Epithelial cell of esophagus (primary cell): ENCODE data around the gene MCRIP2.
A peak's percentile ranks its signal among the peaks of the same experiment; 100 is the strongest.

ENCODE experiments used
- DNase-seq: peaks from one replicate; pipeline ENCODE4 v3.0.0; 2010; ENCODE audit warnings: low read depth
- H3K4me3 ChIP-seq: 2 replicates; pipeline ENCODE4 v1.5.1; 2011; ENCODE audit warnings: mild to moderate bottlenecking, low read length, control low read depth
- TF ChIP-seq, protein P1 (sequence below): IDR thresholded peaks from 2 replicates; pipeline ENCODE4 v1.5.1; 2011; ENCODE audit warnings: low read depth, mild to moderate bottlenecking, low read length, control low read depth, inconsistent platforms; ENCODE audit not compliant: insufficient read depth; ENCODE audit errors: missing control alignments

MCRIP2 gene

DNA sequence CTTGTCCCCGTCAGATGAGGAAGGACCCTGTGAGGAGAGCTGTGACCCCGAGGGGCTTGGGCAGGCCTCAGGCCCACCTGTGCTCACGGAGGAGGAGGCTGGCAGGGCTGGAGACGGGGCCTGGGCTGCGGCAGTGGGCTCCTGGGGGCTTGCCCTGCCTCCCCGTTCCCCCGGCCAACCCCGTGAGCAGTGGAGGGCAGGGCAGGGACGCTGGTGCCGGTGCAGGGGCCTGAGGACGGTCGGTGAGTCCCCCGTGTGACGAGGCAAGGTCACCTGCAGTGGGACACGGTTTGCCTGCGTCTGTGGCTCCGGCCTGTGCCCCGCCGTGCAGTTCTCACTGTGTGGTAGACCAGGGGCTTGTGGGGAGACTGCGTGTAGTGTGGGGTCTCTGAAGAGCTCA, 18.0 kb downstream of the MCRIP2 start:
- H3K4me3 ChIP-seq: no peak overlapping the region
- no peak for DNase-seq
- TF ChIP-seq, protein P1, sequence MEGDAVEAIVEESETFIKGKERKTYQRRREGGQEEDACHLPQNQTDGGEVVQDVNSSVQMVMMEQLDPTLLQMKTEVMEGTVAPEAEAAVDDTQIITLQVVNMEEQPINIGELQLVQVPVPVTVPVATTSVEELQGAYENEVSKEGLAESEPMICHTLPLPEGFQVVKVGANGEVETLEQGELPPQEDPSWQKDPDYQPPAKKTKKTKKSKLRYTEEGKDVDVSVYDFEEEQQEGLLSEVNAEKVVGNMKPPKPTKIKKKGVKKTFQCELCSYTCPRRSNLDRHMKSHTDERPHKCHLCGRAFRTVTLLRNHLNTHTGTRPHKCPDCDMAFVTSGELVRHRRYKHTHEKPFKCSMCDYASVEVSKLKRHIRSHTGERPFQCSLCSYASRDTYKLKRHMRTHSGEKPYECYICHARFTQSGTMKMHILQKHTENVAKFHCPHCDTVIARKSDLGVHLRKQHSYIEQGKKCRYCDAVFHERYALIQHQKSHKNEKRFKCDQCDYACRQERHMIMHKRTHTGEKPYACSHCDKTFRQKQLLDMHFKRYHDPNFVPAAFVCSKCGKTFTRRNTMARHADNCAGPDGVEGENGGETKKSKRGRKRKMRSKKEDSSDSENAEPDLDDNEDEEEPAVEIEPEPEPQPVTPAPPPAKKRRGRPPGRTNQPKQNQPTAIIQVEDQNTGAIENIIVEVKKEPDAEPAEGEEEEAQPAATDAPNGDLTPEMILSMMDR: no peak

DNA sequence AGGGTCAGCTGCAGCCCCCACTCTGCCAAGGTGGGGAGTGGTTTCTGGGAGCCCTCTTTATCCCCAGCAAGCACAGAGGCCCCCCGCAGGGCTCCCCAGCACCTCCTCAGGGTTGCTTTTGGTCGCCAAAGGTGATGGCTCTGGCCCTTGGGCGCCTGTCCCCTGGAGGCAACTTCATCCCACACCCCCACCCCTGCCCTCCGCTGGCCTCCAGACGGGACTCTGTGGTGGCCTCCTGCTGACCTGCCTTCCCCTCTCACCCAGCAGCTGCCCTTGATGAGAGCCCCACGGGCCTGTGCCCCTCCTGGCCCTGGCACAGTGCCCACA, 18.5 kb downstream of the MCRIP2 start:
- no peak for DNase-seq
- no peak overlapping the region for H3K4me3 ChIP-seq
- TF ChIP-seq, protein P1: no peak

DNA sequence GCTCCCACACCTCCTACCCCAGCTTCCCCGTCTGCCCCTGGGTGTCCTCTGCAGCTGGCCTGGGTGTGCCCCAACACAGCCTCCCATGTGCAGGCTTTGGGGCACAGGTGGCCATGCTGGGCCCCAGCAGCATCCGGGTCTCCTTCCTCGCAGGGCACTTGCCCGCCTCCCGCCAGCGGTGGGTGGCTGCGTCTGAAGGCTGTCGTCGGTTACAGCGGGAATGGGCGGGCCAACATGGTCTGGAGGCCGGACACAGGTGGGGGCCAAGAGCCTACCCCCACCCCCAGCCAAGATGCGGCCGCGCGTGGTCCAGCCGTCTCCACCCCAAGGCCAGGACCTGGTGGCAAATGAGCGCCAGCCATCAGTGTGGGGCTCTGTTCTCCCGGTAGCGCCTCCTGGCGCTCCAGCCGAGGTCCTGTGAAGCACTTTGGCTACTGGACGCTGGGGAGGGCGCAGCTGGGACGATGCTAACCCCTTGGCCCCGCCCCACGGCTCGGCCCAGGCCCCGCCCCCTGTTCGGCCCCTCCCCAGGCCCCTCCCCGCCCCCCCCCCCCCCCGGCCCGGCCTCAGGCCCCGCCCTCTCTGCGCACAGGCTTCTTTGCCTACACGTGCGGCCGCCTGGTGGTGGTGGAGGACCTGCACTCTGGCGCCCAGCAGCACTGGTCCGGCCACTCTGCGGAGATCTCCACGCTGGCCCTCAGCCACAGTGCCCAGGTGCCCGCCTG, 19.0 kb downstream of the MCRIP2 start:
- H3K4me3 ChIP-seq: no peak overlapping the region
- DNase-seq: peak; percentile 84
- TF ChIP-seq, protein P1: peak; percentile 59

DNA sequence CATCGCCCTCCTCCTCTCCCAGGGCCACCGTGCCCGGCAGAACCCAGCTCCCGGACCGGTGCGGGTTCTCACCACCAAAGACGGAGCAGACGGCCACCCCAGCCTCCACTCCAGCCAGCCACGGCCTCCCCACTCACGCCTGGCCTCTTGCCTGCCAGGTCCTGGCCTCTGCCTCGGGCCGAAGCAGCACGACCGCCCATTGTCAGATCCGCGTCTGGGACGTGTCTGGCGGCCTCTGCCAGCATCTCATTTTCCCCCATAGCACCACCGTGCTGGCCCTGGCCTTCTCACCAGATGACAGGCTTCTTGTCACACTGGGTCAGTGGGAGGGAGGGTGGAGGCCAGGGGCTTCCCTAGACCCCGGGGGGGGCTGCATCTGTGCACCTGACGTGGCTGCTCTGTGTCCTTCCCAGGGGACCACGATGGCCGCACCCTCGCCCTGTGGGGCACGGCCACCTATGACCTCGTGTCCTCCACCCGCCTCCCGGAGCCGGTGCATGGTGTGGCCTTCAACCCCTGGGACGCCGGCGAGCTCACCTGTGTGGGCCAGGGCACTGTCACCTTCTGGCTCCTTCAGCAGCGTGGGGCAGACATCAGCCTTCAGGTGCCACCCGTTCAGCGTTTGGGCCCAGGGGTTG, 19.7 kb downstream of the MCRIP2 start:
- TF ChIP-seq, protein P1: no peak
- no peak for DNase-seq
- H3K4me3 ChIP-seq: no peak overlapping the region

DNA sequence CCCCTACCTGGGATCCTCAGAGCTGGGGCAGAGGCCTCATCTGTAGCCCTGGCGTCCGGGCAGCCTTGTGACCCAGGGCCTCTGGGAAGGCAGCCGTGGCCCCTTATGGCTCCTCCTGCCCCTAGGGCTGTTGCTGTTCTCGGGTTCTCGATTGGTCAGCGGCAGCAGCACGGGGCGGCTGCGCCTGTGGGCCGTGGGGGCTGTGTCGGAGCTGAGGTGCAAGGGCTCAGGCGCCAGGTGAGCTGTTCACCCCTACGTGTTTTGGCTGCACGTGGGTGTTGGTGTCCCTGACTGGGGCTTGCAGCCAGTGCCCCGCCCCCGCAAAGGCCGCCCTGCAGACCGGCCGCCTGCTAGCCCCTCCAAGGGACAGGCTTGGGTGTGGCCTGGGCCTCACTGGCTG, 20.5 kb downstream of the MCRIP2 start:
- DNase-seq: no peak
- TF ChIP-seq, protein P1: no peak
- no peak overlapping the region for H3K4me3 ChIP-seq

DNA sequence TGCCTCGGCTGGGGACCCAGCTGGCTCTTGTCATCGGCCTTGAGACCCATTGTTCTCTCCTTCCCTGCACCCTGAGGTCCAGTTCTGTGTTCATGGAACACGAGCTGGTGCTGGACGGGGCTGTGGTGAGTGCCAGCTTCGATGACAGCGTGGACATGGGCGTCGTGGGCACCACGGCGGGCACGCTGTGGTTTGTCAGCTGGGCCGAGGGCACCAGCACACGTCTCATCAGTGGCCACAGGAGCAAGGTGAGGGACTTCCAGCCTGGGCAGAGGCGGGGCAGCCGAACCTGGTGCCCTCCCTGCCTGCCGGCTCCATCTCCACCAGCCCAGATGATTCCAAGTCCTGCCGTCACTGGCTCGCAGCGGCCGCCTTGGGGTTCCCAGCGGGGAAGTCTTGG, 21.0 kb downstream of the MCRIP2 start:
- TF ChIP-seq, protein P1: no peak
- DNase-seq: no peak
- no peak overlapping the region for H3K4me3 ChIP-seq

DNA sequence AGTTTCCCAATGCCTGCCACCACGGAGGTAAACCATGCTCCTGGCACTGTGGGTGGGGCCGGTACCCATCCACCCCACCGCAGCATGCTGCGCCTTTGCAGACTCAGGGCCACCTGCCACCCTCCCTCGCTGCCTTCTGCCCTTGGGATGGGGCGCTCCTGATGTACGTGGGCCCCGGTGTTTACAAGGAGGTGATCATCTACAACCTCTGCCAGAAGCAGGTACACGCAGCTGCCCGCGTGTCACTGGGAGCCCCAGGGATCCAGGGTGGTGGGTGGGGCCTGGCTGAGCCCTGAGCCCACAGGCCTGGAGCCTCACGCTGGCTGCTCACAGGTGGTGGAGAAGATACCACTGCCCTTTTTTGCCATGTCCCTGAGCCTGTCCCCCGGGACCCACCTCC, 24.9 kb downstream of the MCRIP2 start:
- H3K4me3 ChIP-seq: no peak overlapping the region
- TF ChIP-seq, protein P1: no peak
- DNase-seq: no peak
